Activated T-helper 1 cell treated with anti-CD3 and anti-CD28 coated beads, Interleukin-12 subunit alpha, Interleukin-12 subunit beta, Interleukin-2, Interleukin-4 antibody, amounts not matched to agents 30 ng/mL and 10 ng/mL and 1 ng/mL, durations not matched to agents 14 hours and 24 hours and 36 hours (primary cell): Measurements from ENCODE around the gene LYST. TPM values are rescaled to one million over a fixed set of nuclear protein-coding genes. Genes with fewer than 3 reads are reported as not detected.
"Not testable (repeated sequence)": the region's sequence is repeated elsewhere in the genome, so short reads cannot be mapped to it uniquely, and the experiment has no call there.

Source experiments
- DNase-seq: peaks from one replicate; pipeline ENCODE4 v3.0.0; 2021; ENCODE audit warnings: low spot score
- H3K27ac Mint-ChIP-seq: one replicate; pipeline ENCODE4 v1.8.0; 2021; ENCODE audit warnings: mild to moderate bottlenecking, mixed read lengths
- H3K27me3 Mint-ChIP-seq: one replicate; pipeline ENCODE4 v1.8.0; 2022; ENCODE audit warnings: mild to moderate bottlenecking, moderate library complexity, mixed read lengths; ENCODE audit not compliant: insufficient read depth
- H3K36me3 Mint-ChIP-seq: one replicate; pipeline ENCODE4 v1.8.0; 2021; ENCODE audit warnings: low read depth, mixed read lengths
- H3K4me1 Mint-ChIP-seq: one replicate; pipeline ENCODE4 v1.8.0; 2021; ENCODE audit warnings: low read depth, mixed read lengths
- H3K4me3 Mint-ChIP-seq: one replicate; pipeline ENCODE4 v1.8.0; 2021; ENCODE audit warnings: mild to moderate bottlenecking, moderate library complexity, mixed read lengths
- H3K9me3 Mint-ChIP-seq: one replicate; pipeline ENCODE4 v1.8.0; 2021; ENCODE audit warnings: mixed read lengths
- intact Hi-C: fragments of 100-400 bp; cut with micrococcal nuclease; formaldehyde crosslinking; loops from one replicate; pipeline ENCODE4 v1.15.1; 2024
- total RNA-seq: library from RNA; stranded (reverse); gene quantifications from 2 replicates; pipeline ENCODE4 v1.2.3, GENCODE V29; 2022

LYST gene
- total RNA-seq, 1 donor from 2014 or later = 145 TPM

- intact Hi-C loops, H3K4me1 Mint-ChIP-seq: not testable (repeated sequence)
Measured at GRCh38 chr1:235786227-235786898, 80.3 kb downstream of the LYST start.

GRCh38 chr1:235784950-235785349 lies 81.8 kb downstream of the LYST start:
- Mint-ChIP-seq H3K4me3 (no peak overlapping the region), H3K9me3 (no peaks in the 10 kb centered on the region), H3K36me3 (peaks cover 23% of the 10 kb centered on the region), H3K27ac (no peak overlapping the region), H3K27me3 (no peaks in the 10 kb centered on the region), H3K4me1 (no peaks in the 10 kb centered on the region)
- intact Hi-C loops = loop anchor here (5.0 kb wide), 2 partner anchors 48 to 187 kb away; no protein-coding TSS in a partner anchor
- DNase-seq = no peak

More at GRCh38 chr1:235786227-235786898, 80.3 kb downstream of the LYST start:
- not testable (repeated sequence) for DNase-seq, H3K4me3 Mint-ChIP-seq, H3K27me3 Mint-ChIP-seq, H3K9me3 Mint-ChIP-seq, H3K27ac Mint-ChIP-seq
- peaks cover 30% of the 10 kb centered on the region for H3K36me3 Mint-ChIP-seq

DNA sequence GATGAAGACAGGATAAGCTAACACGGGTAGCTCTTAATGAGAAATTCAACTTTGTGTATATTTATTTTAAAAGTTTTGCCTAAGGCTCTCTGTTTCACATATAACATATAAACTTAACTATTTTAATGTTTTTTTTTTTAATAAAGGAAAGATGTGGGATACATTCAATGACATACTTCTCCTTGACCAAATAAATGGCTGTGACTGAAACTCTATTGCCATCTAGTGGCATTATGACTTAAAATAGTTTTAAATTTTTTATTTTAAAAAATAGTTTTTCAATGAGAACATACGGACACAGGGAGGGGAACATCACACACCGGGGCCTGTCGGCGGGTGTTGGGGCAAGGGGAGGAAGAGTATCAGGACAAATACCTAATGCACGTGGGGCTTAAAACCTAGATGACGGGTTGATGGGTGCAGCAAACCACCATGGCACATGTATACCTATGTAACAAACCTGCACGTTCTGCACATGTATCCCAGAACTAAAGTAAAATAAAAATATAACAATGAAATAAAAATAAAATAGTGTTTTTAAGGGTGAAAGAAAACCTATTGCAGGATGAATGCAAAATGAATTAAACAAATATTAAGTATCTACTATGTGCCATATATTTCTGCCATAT lies 83.4 kb downstream of the LYST start:
- H3K27me3 Mint-ChIP-seq = no peaks in the 10 kb centered on the region

GRCh38 chr1:235782601-235783000 lies 84.1 kb downstream of the LYST start:
- DNase-seq = no peak
- Mint-ChIP-seq H3K27ac (no peak overlapping the region), H3K4me3 (no peak overlapping the region), H3K36me3 (peaks cover 20% of the 10 kb centered on the region), H3K4me1 (no peaks in the 10 kb centered on the region), H3K9me3 (no peaks in the 10 kb centered on the region), H3K27me3 (no peaks in the 10 kb centered on the region)
- intact Hi-C loops = loop anchor here (5.0 kb wide), 2 partner anchors 45 to 190 kb away; no protein-coding TSS in a partner anchor

More for the DNA sequence above, 83.4 kb downstream of the LYST start:
- no peaks in the 10 kb centered on the region for H3K9me3 Mint-ChIP-seq
- no peaks in the 10 kb centered on the region for H3K4me1 Mint-ChIP-seq
- DNase-seq = no peak
- peaks cover 20% of the 10 kb centered on the region for H3K36me3 Mint-ChIP-seq
- H3K27ac Mint-ChIP-seq = no peak overlapping the region
- intact Hi-C loops = loop anchor here (1.0 to 5.0 kb wide), 3 partner anchors 46 to 270 kb away; no protein-coding TSS in a partner anchor
- H3K4me3 Mint-ChIP-seq = no peak overlapping the region

GRCh38 chr1:235781807-235782206 lies 84.9 kb downstream of the LYST start:
- H3K4me1 Mint-ChIP-seq = no peaks in the 10 kb centered on the region
- DNase-seq = no peak
- H3K27me3 Mint-ChIP-seq = no peaks in the 10 kb centered on the region
- H3K4me3 Mint-ChIP-seq = no peak overlapping the region
- no peaks in the 10 kb centered on the region for H3K9me3 Mint-ChIP-seq
- no peak overlapping the region for H3K27ac Mint-ChIP-seq
- intact Hi-C loops = loop anchor here (5.0 kb wide), 2 partner anchors 45 to 190 kb away; no protein-coding TSS in a partner anchor
- H3K36me3 Mint-ChIP-seq = peaks cover 17% of the 10 kb centered on the region

GRCh38 chr1:235779770-235780169 lies 86.9 kb downstream of the LYST start:
- H3K27ac Mint-ChIP-seq = no peak overlapping the region
- no peak for DNase-seq
- H3K4me3 Mint-ChIP-seq = no peak overlapping the region
- H3K9me3 Mint-ChIP-seq = no peaks in the 10 kb centered on the region
- peaks cover 15% of the 10 kb centered on the region for H3K36me3 Mint-ChIP-seq
- intact Hi-C loops = loop anchor here (5.0 kb wide), 2 partner anchors 42 to 193 kb away; no protein-coding TSS in a partner anchor
- no peaks in the 10 kb centered on the region for H3K4me1 Mint-ChIP-seq
- H3K27me3 Mint-ChIP-seq = no peaks in the 10 kb centered on the region

DNA sequence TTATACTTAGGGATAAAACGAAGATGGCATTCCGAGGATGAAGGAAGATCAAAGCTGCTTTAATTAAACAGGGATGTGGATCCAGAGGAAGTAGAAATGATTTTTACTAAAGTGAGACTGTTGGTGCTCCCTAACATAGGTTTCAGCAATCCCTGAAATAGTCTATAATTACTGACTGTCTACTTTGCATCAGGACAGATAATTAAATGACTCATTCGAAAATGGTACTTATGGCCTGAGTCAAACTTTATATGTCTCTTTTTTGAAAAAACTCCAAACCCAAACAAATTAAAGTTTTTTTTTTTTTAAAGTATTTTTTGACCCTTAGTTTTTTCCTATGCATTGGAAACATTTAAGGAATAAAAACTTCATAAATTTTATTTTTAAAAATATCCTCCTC lies 90.3 kb downstream of the LYST start:
- Mint-ChIP-seq H3K27me3 (no peaks in the 10 kb centered on the region), H3K9me3 (no peaks in the 10 kb centered on the region), H3K4me1 (no peaks in the 10 kb centered on the region), H3K36me3 (peaks cover 26% of the 10 kb centered on the region), H3K27ac (no peak overlapping the region), H3K4me3 (no peak overlapping the region)
- no peak for DNase-seq
- intact Hi-C loops = no loop called here

DNA sequence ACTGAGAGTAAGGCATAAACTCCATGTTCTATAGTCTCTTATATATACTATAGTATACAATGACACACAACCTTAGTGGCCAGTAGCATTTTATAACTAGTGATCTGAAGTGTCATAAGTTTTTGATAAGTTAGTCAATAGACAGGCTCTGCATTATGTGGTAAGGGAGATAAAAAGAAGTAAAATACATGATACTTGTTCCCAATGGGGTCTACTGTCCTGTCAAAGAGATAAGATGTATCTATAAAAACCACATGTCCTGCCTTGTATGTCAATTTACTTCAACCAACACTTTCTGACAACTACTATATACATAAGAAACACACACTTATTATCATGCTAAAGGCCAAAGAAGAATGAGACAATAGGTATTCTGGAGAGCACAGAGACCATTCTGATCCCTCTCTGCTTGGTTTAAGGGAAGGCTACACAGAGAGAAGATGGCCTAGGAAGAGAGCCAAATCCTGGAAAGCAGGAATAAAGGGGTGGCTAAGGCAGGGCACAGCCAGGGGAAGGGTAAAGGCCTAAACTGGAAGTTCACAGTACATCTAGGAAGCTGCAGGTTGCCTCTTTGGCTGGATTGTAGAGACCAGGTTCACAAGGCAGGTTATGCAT lies 91.4 kb downstream of the LYST start:
- peaks cover 30% of the 10 kb centered on the region for H3K36me3 Mint-ChIP-seq
- H3K4me3 Mint-ChIP-seq = no peak overlapping the region
- intact Hi-C loops = no loop called here
- H3K27me3 Mint-ChIP-seq = no peaks in the 10 kb centered on the region
- no peaks in the 10 kb centered on the region for H3K4me1 Mint-ChIP-seq
- no peak for DNase-seq
- H3K9me3 Mint-ChIP-seq = no peaks in the 10 kb centered on the region
- no peak overlapping the region for H3K27ac Mint-ChIP-seq

GRCh38 chr1:235767795-235768194 lies 98.9 kb downstream of the LYST start:
- H3K9me3 Mint-ChIP-seq = no peaks in the 10 kb centered on the region
- peaks cover 14% of the 10 kb centered on the region for H3K4me1 Mint-ChIP-seq
- H3K27me3 Mint-ChIP-seq = no peaks in the 10 kb centered on the region
- no peak overlapping the region for H3K27ac Mint-ChIP-seq
- intact Hi-C loops = no loop called here
- H3K36me3 Mint-ChIP-seq = peaks cover 33% of the 10 kb centered on the region
- DNase-seq = no peak
- H3K4me3 Mint-ChIP-seq = no peak overlapping the region

DNA sequence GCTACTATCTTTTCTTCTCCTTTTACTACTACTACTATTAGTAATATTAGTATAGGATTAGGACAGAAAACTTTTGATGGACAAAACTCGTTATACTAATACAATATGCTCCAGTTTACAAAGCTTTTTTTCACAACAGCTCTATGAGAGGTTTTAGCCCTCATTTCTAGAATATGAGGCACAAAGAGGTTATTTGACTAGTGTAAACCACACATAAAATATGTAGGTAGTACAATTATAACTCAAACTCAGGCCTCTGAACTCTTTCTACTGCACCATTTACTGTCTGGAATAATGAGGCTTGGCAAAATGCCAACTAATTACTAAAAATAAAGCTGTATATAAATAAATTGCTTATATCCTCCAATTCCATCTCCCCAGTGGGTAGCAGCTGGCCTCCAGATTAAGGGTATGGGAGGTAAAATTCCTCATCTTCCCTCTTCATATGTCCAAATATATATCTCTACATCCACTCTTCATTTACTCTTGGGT lies 99.9 kb downstream of the LYST start:
- Mint-ChIP-seq H3K36me3 (peaks cover 37% of the 10 kb centered on the region), H3K27ac (no peak overlapping the region), H3K9me3 (no peaks in the 10 kb centered on the region), H3K4me3 (no peak overlapping the region), H3K4me1 (peaks cover 14% of the 10 kb centered on the region), H3K27me3 (no peaks in the 10 kb centered on the region)
- DNase-seq = no peak
- intact Hi-C loops = no loop called here

GRCh38 chr1:235763962-235764361 lies 102.7 kb downstream of the LYST start:
- H3K36me3 Mint-ChIP-seq = peaks cover 45% of the 10 kb centered on the region
- H3K4me1 Mint-ChIP-seq = peaks cover 14% of the 10 kb centered on the region
- DNase-seq = peak; percentile 16
- no peaks in the 10 kb centered on the region for H3K9me3 Mint-ChIP-seq
- intact Hi-C loops = loop anchor here (1.0 kb wide), 3 partner anchors 67 to 235 kb away; no protein-coding TSS in a partner anchor
- H3K4me3 Mint-ChIP-seq = no peak overlapping the region
- no peaks in the 10 kb centered on the region for H3K27me3 Mint-ChIP-seq
- H3K27ac Mint-ChIP-seq = no peak overlapping the region

DNA sequence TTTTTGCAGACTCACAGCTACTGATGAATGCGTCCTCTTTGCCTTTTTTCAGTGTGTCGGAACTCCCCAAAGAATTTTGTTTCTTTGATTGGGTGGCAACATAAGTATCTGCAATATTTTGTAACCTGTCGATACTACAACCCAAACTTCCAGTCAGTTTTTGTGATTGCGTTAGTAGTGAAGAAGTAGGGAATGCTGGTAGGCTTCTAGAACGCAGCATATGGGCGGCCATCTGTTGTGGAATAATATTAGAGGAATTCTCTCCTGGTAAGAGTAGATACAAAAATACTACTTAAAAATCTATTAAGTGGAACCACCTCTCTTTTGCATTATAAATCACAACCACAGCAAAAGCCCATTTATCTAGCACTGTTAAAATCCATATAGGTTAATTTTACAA lies 107.4 kb downstream of the LYST start:
- H3K27ac Mint-ChIP-seq = no peak overlapping the region

GRCh38 chr1:235758931-235759330 lies 107.8 kb downstream of the LYST start:
- Mint-ChIP-seq H3K4me3 (no peak overlapping the region), H3K9me3 (no peaks in the 10 kb centered on the region), H3K27ac (no peak overlapping the region), H3K27me3 (no peaks in the 10 kb centered on the region), H3K4me1 (no peaks in the 10 kb centered on the region), H3K36me3 (peaks cover 48% of the 10 kb centered on the region)
- intact Hi-C loops = no loop called here
- no peak for DNase-seq

More for the DNA sequence above, 107.4 kb downstream of the LYST start:
- Mint-ChIP-seq H3K4me3 (no peak overlapping the region), H3K4me1 (no peaks in the 10 kb centered on the region), H3K36me3 (peaks cover 45% of the 10 kb centered on the region), H3K9me3 (no peaks in the 10 kb centered on the region), H3K27me3 (no peaks in the 10 kb centered on the region)
- no peak for DNase-seq
- intact Hi-C loops = no loop called here
